ENCODE results near the gene SLC47A1.

DNA sequence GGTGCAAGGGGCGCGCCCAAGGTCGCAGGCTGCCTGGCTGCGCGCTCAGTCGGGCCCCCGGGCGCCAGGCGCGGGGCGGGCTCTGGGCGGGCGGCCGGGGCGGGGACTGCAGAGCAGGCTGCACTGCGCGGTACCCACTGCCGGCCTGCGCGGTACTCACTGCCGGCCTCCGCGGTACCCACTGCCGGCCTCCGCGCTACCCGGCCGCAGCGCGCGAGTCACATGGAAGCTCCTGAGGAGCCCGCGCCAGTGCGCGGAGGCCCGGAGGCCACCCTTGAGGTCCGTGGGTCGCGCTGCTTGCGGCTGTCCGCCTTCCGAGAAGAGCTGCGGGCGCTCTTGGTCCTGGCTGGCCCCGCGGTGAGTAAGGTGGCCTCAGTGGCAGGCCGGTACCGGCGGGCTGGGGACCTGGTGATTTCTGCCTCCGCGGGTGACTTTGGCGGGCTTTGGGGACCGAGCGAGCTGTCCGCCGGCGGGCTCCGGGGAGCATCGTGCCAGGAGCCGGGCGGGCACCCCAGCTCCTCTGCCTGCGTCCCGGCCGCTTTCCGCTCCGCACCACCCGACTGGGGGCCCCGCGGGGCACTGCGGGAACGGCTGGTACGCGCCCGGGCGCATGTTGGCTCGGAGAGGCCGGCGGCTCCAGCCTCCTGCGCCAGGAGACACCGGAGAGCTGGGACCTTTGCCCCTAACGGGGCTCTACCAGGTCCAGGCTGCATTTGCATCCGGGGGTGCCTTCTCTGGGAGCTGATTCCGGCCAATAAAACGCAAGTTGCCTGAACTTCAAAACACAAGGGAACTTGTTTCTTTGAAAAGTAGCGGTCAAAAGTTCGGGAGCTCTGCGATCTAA is at the start of gene SLC47A1:
- TF ChIP-seq, protein P1, sequence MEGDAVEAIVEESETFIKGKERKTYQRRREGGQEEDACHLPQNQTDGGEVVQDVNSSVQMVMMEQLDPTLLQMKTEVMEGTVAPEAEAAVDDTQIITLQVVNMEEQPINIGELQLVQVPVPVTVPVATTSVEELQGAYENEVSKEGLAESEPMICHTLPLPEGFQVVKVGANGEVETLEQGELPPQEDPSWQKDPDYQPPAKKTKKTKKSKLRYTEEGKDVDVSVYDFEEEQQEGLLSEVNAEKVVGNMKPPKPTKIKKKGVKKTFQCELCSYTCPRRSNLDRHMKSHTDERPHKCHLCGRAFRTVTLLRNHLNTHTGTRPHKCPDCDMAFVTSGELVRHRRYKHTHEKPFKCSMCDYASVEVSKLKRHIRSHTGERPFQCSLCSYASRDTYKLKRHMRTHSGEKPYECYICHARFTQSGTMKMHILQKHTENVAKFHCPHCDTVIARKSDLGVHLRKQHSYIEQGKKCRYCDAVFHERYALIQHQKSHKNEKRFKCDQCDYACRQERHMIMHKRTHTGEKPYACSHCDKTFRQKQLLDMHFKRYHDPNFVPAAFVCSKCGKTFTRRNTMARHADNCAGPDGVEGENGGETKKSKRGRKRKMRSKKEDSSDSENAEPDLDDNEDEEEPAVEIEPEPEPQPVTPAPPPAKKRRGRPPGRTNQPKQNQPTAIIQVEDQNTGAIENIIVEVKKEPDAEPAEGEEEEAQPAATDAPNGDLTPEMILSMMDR (IDR thresholded peaks at IDR 0.05) = peak in 1 of 4 experiments; percentile 6
- peak in 1 of 2 donors; percentile 38 for TF ChIP-seq POLR2A (IDR thresholded peaks at IDR 0.05)
